DND-41 (cell line): ENCODE measurements around the gene MARCHF2.

Experiments used
- EZH2 ChIP-seq: IDR thresholded peaks from 3 replicates; pipeline ENCODE4 v1.6.1; 2012; ENCODE audit warnings: borderline replicate concordance, low read depth, mild to moderate bottlenecking, moderate library complexity, low read length, inconsistent platforms; ENCODE audit not compliant: severe bottlenecking
- TF ChIP-seq, protein P1 (sequence below): IDR thresholded peaks from 2 replicates; pipeline ENCODE4 v1.5.1; 2012; ENCODE audit warnings: borderline replicate concordance, low read length, moderate library complexity, mild to moderate bottlenecking; ENCODE audit not compliant: poor library complexity, severe bottlenecking; ENCODE audit errors: extremely low read depth

DNA sequence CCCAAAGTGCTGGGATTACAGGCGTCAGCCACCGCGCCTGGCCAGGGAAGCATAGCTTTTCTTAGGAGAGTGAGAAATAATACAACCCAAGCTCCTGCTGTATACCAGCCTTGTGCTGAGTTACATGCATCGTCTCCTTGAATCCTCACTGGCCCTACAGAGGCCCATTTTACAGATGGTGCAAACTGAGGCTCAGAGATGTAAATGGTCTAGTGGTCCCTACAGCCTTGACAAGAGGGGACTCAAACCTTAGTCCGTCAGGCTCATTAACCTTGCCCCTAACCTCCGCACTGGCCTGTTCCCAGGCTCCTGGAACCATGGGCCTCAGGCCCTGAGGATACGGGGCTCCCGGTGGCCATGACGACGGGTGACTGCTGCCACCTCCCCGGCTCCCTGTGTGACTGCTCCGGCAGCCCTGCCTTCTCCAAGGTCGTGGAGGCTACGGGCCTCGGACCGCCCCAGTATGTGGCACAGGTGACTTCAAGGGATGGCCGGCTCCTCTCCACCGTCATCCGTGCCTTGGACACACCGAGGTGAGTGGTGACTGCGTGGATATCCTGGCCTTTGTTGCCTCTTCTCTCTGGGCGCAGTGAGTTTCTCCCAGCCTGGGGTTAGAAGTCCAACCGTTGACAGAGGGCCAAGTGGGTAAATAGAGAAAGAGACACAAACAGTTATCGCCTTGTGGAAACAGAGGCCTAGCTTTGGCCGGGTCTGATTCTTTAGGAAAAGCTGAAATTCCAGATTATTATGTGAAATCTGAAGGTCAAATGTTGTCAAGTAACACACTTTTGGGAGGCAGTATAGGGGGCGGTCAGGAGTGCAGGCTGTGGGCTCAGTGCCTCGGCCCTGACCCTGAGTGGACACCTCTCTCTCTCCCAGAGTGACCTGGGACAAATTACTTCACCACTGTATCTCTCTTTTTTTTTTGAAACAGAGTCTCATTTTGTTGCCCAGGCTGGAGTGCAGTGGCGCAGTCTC is 8.7 kb downstream of the MARCHF2 start:
- TF ChIP-seq, protein P1, sequence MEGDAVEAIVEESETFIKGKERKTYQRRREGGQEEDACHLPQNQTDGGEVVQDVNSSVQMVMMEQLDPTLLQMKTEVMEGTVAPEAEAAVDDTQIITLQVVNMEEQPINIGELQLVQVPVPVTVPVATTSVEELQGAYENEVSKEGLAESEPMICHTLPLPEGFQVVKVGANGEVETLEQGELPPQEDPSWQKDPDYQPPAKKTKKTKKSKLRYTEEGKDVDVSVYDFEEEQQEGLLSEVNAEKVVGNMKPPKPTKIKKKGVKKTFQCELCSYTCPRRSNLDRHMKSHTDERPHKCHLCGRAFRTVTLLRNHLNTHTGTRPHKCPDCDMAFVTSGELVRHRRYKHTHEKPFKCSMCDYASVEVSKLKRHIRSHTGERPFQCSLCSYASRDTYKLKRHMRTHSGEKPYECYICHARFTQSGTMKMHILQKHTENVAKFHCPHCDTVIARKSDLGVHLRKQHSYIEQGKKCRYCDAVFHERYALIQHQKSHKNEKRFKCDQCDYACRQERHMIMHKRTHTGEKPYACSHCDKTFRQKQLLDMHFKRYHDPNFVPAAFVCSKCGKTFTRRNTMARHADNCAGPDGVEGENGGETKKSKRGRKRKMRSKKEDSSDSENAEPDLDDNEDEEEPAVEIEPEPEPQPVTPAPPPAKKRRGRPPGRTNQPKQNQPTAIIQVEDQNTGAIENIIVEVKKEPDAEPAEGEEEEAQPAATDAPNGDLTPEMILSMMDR: no peak
- TF ChIP-seq EZH2: no peak
